ENCODE measurements around the gene UMAD1.

Gene UMAD1

DNA sequence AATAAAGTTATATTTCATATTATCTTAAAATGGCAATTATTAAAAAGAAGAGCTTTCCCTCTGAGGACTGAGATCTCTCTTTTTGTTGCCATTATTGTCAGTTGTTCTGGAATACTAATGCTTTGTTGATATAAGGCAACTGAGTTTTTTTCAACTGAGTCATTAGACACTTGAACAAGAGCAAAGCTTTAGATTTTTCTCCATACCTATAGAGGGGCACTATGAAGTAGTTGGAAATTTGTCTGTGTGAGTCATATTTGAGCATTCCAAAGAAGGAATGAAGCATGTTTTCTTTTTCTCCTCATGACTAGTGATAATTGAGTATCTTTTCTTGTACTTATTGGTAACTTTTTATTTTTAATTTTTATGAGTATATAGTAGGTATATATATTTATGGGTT, 53.3 kb downstream of the UMAD1 start:
- no peak for DNase-seq (ENCODE audit: low read depth)

DNA sequence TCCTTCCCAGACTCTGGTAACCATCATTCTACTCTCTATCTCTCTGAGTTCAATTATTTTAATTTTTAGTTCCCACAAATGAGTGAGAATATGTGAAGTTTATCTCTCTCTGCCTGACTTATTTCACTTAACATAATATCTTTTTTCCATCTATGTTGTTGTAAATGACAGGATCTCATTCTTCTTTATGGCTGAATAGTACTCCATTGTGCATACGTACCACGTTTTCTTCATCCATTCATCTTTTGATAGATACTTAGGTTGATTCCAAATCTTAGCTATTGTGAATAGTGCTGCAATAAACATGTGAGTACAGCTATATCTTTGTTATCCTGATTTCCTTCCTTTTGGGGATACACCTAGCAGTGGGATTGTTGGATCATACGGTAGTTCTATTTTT, 54.0 kb downstream of the UMAD1 start:
- no peak for DNase-seq (ENCODE audit: low read depth)

DNA sequence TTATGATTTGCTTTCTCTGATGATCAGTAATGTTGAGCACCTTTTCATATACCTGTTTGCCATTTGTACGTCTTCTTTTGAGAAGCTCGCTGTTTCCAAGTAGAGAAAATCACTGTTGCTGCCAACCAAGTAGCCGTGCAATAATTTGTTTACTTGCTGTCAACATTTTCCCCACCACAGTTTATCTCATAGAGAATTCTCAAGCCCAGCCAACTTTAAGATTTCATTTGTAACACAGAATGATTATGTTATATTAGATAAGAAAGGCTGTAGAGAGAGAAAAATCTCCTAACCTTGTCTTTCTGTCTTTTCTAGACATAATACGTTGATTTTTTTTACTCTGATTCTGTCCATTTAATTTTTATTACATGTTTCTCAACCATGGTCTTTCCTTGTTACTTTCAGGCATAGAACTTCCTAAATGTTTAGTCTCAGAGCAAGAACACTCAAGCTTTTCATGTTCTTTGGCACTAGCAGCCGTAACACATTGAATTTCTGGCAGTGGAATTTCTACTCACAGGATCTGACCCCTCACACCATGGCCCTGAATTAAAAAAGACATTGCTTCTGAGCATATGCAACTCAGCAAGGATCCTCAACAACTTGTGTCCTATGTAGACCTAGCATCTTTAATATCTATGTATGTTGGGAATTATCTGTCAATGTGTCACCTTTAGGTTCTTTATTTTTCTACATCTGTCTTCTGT, 54.7 kb downstream of the UMAD1 start:
- DNase-seq (ENCODE audit: low read depth), result no peak

DNA sequence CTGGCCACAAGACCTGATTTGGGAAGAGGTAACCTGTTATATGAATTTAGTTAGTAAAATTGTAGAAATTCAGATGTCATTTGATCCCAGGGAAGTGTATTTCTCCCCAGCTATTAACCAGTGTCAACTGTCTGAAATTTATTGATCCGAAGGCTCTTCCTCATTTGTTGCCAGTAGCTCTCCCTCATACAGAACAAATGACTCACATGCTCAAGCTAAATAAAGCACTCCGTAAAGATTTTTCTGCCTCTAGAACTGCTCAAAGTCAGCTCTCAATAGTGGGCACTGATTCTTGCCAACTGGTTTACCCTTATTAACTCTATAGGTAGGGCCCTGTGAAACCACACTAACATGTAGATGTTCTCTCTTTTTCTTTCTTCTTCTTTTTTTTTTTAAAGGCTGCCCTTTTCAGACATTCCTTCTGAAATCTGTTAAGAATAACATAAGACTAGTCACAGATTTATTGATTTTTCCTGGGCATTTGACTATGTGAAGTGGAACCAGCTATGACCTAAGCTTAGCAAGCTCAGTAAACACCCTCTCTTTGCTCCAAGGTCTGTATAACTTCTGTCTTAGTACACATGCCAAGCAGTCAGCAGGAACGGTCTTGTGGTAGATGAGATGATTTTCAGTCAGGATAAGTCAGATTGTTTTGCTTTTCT, 56.0 kb downstream of the UMAD1 start:
- DNase-seq (ENCODE audit: low read depth), result no peak

DNA sequence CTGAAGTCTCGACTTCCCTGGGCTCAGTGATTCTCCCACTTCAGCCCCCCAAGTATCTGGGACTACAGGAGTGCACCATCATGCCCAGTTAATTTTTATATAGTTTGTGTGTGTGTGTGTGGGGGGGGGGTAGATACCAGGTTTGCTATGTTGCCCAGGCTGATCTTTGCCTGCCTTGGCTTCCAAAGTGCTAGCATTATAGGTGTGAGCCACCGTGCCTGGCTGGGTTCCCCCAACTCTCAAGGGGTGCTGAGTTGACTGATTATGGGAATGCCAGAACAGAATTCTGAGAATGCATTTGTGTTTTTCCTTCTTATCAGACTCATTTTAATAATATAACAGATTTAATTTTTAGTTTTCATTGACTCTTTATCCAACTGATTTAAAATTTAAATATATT, 58.4 kb downstream of the UMAD1 start:
- no peak for DNase-seq (ENCODE audit: low read depth)

DNA sequence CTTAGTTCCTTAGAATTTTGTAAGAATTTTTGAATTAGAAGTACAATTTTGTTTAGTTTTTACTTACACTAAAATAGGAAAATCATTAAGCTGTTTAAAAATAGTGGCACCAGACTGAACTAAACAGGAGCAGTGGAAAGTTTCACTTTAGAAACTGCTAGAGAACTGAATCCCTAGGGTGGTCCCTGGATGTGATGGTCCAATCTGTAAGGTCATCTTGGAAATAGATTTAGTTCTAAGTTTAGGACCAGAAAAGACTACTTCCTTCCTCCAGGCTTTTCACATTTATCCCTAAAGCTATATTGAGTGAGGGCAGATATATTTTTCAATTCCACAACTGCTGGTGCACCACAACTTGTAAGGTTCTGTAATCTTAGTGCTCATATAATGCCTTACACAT, 58.8 kb downstream of the UMAD1 start:
- no peak for DNase-seq (ENCODE audit: low read depth)

DNA sequence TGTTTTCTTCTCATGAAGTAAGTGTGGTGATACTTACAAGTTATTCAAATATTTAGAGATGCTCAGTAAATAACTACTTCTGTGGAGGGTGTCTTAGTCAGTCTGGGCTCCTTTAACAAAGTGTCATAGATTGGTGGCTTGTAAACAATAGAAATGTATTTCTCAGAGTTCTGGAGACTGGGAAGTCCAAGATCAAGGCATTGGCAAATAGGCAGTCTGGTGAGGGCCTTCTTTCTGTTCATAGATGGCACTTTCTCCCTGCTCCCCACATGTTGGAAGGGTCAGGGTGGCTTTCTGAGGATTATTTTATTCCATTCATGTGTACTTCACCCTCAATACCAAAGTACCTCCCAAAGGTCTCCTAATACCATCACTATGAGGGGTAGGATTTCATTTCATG, 59.4 kb downstream of the UMAD1 start:
- DNase-seq (ENCODE audit: low read depth), result no peak

DNA sequence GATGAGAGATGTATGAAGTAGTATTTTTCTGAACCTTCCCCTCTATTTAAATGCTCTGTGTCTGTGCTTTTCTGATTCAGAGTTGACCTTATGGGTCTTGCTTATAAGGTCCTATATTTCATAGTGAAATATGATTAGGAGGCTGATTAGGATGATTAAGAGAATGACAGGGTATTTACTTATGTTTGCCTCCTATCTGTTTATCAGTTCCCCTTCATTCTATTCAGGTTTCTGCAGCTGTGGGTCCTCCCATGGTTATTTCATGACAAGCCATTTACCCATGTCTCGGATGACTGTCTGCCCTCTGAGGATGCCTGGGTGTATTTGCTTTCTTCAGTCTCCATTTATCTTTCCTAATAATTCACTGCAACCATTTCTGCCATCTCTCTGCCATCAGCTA, 61.0 kb downstream of the UMAD1 start:
- DNase-seq (ENCODE audit: low read depth), result no peak

DNA sequence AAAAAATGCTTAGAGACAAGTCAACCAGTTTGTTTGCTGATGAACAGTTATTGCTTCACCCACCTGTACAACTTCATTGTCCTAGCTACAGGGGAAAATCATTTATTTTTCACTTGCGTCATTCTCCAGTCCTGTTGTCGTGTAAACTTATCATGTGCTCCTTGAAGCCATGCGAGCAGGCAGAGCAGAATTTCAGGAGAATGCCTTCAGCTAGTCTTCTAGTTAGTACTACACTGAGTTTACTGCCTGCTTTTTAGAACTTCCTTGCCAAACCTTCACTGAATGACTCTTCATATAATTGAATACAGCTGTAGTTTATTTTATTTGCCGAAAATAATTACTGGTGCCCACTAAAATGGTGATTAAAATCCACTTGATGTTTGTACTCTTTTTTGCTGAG, 62.3 kb downstream of the UMAD1 start:
- no peak for DNase-seq (ENCODE audit: low read depth)

DNA sequence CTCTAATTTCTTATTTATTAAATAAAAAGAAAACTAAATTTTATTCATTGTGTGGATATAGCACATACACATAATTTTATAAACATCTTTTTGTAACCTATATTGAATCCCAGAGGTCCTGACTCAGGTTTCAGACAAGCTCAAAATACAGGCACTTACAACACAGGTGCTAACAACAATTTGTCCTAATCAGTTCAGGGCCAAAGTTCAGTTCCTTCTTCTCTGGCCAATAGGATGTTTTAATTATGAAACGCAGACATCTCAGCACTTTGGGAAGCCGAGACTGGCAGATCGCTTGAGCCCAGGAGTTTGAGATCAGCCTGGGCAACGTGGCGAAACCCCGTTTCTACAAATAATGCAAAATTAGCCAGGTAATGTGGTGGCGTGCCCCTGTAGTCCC, 62.9 kb downstream of the UMAD1 start:
- DNase-seq (ENCODE audit: low read depth), result no peak

DNA sequence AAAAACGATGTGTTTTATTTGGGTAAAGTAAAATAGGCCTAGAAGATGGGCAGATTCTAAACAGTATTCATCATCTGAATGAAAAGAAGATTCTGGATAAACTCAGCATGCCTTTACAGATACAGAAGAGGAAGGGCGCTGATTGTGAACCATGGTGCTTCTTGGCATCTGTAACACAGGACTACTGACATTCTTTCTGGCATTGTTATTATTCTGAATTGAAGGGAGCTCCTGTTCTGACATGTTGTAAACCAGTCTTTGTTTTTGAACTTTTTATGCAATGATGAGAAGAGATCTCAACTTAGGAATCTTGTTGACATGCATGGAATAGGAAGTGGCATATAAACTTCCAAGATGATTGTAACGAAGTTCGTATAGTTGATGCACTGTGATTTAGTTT, 64.3 kb downstream of the UMAD1 start:
- no peak for DNase-seq (ENCODE audit: low read depth)

DNA sequence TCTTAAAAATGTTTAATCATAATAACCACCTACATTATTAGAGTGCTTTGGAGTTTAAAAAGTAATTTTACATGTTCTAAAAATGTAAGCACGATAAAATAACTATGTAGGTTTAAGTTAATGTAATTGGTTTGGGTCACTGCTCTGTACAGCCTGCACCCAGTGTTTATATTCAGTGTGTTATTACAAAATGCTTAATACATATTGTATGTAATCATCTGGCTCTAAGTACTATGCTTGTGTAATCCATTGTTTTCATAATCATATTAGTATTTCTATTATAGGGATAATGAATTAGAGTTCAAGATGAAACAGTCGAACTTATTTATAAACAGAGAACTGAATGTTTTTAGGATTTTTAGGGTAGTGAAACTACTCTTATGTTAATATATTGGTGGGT, 64.8 kb downstream of the UMAD1 start:
- no peak for DNase-seq (ENCODE audit: low read depth)

DNA sequence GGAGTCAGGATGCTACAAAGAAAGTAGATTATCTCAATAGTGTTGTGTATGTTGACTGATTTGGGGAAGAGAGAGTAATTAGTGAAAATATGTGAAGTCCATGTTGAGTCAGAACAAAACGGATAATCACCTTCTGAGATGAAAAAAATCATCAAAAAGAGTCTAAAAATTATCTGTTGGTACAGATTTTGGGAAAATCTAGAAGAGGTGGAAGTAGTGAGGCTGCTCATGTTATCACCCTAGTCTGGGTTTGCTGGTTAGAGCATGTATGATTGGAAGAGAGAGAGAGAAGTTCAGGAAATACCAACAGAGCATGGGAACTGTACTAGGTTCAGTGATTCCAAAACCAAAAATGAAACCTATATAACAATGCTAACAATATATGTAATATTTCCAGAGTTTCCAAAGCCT, 65.6 kb downstream of the UMAD1 start:
- DNase-seq (ENCODE audit: low read depth), result no peak

DNA sequence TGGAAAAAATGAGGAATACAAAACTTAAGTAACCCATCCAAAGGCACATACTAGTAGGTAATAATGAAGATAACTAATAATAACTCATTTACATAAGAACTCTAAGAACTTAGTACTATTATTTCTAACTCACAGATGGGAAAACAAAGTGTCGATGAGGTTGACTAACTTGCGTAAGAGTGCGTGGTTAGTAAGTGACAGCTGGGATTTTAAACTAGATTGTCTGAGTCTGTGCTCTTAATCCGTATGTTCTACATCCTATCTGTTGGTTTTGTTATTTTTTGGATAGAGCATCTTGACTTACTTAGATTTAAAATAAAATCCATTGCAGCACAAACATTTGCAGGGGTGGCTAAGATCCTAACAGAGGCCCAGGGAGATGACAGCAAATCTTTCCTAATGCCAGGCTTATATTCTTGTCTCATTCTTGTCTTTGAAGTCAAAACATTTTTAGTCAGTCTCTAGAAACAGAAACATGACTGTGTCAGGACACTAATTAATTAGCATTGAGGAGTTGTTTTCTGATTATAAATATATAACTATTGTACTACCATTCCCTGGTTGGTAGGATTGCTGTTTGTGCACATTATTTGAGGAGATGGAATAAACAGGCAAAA, 66.1 kb downstream of the UMAD1 start:
- no peak for DNase-seq (ENCODE audit: low read depth)

DNA sequence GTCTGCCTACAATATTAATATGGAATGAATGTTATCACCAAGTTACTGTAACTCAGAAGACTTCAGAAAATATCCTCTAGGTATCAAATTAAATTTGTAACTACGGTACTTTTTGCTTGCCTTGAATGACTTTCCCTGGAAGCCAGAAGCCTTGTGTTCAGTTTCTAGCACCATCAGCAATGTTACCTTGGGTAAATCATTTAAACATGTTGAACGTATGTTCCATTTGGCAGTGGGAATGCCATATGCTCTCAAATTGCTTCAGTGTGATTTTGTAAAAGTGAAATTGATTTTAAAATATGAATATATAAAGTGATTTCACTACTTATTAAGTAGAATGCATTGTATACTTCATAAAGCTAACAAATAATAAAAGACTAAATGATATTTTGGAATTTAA, 66.7 kb downstream of the UMAD1 start:
- no peak for DNase-seq (ENCODE audit: low read depth)

DNA sequence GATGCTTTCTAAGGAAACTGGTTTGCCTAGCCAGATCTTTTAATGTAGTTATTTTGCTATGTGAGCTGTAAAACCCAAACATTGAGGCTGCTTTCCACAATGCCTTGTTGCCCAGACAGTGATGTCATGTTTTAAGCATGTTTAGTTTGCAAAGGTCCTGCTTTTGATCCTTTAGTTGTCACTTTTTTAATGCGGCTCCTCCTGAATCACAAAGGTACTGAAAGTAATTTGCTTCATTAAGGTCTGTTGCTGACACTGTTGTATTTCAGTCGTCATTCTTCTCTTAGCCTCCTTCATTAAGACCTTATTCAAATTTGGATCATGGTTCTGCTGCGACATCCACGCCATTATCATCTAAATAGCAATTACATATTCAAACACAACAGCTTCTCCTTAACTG, 67.3 kb downstream of the UMAD1 start:
- DNase-seq (ENCODE audit: low read depth), result no peak

DNA sequence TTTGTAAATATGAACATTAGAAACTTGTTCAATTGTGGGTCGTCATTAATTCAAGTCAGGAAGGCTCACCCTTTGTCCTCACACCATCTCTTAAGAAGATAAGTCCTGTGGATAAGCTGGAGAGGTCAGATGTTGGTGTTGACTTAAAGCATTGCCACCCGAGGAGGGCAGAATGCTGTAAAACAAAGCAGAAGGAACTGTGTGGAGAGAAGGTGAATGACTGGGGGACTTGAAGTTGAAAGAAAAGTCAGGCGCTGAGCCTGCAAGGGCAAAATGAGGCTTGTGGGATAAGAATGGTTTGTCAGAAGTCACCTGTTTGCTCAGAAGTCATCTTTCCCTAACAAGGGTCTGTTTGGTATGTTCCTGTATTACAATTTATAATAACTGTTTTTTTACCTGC, 68.7 kb downstream of the UMAD1 start:
- DNase-seq (ENCODE audit: low read depth), result no peak

DNA sequence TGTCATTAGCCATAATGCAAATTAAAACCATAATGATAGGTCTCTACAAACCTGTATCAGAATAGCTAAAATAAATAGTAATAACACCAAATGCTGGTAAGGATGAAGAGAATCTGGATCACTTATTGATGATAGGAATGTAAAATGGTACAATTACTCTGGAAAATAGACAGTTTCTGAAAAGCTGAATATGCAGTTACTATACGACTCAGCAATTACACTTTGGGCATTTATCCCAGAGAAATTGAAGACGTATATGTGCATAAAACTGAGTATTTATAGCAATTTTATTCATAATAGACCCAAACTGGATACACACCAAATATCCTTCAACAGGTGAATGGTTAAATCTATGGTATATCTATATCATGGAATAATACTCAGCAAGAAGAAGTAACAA, 69.9 kb downstream of the UMAD1 start:
- DNase-seq (ENCODE audit: low read depth), result no peak

DNA sequence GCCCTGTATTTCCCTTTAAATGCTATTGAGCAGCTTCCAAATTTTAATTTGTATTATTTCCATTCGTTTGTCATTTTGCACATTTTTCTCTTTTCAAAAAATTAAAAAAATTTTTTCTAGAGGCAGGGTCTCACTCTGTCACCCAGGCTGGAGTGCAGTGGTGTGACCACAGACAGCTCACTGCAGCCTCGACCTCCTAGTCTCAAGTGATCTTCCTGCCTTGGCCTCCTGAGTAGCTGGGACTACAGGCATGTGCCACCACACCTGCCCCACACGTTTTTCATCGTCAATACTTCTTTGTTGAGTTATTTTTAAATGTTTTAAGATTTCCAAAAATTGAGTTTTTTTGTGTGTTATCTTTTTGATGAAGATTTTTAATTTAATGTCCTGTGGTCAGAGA, 73.2 kb downstream of the UMAD1 start:
- DNase-seq (ENCODE audit: low read depth), result no peak

DNA sequence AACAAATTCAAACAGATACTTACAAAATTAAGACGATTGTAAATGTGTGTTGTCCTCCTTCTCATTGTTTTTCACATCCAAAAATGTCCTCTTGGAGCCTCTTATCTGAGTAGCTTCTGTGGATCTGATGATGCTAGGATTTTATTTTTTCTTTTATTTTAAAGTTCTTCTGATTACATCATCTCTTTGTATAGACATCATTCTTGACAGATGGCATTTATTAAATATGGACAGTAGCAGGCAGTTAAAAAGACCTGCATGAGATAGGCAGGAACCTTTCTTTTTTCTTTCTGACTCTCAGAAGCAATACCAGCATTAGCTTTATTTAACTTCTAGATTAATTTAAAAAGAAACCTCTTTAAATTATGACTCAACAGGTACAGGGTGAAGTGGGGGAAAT, 77.9 kb downstream of the UMAD1 start, which contains the start of gene RPA3:
Gene RPA3, minus strand, starts transcription at position 116 of the 400 bp plus-strand sequence. CDS start 78,189 bp downstream, outside the sequence.
- DNase-seq (ENCODE audit: low read depth), result no peak

DNA sequence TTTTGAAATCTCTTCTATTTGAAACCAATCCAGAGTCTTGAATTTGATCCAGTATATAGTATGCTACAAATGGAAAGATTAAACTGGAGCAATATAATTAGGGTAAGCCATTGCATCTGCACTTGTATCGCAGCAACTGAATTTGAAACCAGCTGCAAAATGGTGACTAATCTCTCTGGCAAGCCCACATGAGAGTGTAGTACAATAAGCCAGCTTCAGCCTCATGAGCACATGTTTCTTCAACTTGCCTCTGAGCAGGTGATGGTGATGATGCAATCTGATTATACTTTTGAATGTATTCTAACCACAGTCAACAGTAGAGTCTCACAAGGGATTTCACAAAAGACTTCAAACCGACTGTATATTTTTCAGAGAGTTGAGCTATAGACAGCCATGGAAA, 78.7 kb downstream of the UMAD1 start:
- DNase-seq (ENCODE audit: low read depth), result peak; percentile 14

DNA sequence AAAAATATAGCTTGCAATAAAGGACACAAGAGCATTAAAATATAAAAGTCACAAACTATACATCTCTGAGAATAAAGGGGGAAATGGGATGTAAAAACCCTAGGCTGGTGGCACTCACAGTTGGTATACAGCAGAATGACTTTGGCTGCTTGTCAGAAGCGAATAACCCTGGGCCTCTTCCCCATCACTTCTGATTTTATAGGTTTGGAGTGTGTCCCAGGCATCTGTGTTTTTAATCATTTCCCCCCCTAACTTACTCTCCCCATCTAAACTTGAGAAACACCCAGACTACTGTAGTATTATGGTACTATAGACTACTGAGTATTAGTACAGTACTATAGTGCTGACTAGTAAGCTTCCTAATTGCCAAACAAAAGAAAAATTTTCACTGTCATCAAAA, 79.6 kb downstream of the UMAD1 start:
- DNase-seq (ENCODE audit: low read depth), result no peak

DNA sequence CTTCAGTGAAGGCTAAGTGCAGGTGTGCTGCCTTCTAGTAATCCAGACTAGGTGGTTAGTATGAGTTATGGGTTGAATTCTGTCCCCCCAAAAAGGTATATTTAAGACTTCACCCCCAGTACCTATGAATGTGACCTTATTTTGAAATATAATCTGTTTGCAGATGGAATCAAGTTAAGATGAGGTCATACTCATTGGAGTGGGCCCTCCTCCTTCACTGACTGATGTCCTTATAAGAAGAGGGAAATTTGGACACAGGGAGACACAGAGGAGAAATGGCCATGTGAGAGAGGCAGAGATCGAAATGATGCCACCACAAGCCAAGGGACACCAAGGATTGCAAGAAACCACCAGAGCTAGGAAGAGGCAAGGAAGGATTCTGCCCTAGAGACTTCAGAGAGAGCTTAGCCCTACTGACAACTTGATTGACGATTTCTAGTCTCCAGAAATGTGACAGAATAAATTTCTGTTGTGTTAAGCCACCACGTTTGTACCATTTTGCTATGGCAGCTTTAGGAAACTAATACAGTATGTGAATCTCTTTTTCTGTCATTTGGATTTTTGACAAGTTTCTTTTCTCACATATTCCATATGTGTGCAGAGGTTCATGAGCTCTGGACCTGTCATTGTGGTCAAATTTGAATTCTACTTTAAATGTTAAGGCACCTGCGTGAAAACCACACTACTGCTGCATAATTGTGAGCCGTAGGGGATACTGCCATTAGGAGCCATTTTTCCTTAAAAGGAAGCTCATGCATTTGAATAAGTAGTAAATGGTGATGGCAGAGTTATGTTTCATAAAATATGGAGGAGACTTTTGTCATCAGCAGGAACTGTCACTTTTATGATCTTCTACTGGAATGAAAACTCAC, 80.4 kb downstream of the UMAD1 start:
- DNase-seq (ENCODE audit: low read depth), result no peak
